GDM1 (cell line): Measurements from ENCODE around the gene SOX1.

ENCODE experiments used
- DNase-seq: peaks from one replicate; lab custom pipeline; 2025; lab: John Stamatoyannopoulos, UW

Gene SOX1

DNA sequence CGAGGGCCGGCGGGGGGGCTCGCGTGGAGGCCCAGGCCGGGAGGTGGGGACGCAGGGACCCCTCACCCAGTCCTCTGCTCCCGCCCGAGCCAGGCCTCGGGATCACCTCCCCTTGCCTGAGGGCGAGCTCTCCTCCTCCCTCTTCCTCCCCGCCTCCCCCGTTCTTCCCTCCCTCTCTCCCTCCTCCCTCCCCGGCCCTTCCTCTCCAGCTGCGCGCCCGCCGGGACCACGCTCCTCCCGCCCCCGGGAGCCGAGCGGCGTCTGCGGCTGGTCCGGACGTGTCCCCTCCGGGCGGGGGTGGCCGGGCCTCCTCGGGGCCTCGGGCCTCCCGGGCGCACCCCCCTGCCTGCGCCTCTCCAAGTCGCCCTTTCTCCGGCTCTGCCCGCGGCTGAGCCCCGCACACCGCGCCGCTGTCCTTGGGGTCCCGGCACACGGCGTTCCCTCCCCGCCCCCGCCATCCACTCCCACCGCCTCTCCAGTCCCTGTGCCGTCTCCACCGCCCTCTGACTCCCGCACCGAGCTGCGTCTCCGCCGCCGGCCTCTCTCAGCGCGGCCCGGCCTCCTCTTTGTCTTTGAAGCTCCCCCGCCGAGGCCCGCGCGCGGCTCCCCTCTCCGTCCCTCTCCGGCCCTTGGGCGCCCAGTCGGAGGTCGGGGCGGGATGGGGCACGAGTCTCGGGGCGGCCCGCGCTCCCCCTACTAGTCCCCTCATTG lies 5.7 kb downstream of the SOX1 start:
- DNase-seq, result no peak

- no peak for DNase-seq
Observed at GRCh38 chr13:112073245-112074138, 6.5 kb downstream of the SOX1 start.

DNA sequence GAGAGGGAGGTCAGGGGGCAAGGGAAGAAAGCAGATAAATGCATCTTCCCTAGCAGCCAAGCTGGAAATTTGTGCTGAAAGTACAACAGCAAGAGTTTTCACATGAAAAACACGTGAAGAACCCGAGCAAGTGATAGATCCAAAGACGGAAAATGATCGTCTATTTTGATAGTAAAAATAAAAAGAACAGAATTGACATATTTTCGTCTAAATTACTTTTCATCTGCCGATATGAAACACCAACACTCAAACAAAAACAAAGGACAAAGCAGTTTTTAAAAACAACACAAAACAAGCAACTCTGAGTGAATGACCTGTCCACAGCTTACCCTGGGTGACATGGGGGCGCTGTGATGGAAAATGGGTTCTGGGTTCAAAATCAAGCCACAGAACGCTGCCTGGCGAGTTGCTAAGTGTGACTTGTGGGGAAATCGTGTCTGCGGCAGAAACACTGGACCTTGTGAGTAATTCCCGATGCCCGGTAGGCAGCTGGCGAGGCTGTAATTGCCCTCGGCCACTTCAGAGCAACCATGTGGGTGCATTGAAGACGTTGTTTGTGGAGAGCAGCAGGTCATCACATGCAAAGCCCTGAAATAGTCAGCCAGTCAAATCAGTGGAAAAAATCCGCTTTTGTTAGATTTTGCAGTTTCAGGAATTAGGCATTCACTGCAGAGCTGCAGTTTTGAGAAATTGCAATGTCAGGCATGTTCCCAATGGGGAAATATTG lies 7.4 kb downstream of the SOX1 start:
- no peak for DNase-seq

DNA sequence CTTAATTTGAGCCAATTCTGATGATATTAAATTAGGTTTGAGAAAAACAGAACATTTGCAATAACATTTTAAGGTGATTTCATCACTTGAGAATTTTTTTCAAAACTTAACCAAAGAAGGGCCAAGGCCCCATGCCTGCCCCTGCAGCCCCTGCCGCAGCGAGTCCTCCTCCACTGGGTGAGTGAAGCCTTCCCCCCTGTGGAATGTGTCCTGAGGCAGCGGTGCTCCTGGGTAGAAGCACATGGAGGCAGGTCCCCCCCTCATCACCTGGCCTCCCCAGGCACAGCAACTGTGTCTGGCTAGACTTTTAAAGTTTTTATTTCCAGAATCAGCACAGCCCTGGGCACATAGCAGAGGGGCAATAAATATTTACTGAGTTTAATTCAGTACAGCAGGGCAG lies 10.8 kb downstream of the SOX1 start:
- no peak for DNase-seq

DNA sequence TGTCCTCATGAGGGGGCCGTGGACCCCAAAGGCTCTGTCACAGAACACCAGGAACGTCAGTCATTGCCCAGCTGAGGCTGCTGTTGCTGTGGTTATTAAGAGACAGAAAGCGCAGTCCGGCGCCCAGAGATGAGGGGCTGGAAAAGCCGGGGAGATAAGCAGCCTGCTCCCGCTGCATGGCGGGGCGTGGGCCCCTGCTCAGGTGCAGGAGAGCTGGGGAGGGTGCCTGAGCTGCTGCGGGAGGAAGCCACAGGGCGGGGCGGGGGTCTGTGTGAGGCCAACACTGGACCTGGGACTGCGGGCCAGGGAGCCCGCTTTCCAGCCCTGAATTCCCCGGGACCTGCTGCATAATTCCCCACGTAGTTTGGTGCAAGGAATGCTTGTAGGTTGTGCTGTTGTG lies 11.3 kb downstream of the SOX1 start:
- no peak for DNase-seq

- no peak for DNase-seq
Observed at GRCh38 chr13:112078879-112079531, 12.1 kb downstream of the SOX1 start.

GRCh38 chr13:112079696-112080095 lies 12.7 kb downstream of the SOX1 start:
- DNase-seq, result no peak

- no peak for DNase-seq
Observed at GRCh38 chr13:112083971-112084370, 17.0 kb downstream of the SOX1 start.

DNA sequence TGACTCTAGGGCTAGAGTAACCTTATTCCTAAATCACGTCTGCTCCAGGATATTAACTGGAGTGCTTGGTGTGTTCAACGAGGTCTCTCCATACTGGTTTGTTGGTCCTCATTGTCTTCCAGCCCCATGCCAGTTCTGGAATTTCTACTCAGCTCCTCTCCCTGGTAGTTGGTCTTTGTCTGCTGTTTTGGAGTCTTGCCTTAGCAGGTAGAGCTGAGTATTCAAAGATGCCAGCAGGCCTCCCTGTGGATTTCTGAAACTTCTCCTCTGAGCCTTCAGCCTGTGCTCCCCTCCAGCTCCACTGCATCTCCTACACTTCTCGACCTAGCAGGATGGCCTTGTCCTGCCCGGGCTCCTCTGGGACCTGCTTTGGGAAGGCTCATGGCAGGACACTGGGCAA lies 25.5 kb downstream of the SOX1 start:
- DNase-seq, result no peak

DNA sequence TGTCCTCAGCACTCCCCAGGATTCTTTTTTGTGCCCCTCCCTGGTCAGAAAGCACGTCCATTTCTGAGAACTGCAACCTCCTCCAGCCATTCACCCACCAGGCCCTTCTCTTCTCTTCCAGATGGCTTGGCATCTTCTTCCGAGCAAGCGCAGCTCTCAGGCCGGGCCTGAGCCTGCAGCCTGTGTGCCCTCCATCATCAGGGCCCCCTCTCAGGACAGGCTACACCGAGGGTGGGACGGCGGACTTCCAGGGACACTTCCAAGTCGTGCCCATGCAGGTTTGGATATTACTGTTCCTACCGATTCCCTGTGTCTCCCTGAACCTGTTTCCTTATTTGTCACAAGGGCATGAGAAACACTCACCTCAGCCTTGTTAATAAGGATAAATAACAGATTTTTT lies 28.4 kb downstream of the SOX1 start:
- no peak for DNase-seq

GRCh38 chr13:112096959-112097358 lies 30.0 kb downstream of the SOX1 start:
- DNase-seq, result no peak

- DNase-seq, result no peak
Observed at GRCh38 chr13:112097770-112098169, 30.8 kb downstream of the SOX1 start.

DNA sequence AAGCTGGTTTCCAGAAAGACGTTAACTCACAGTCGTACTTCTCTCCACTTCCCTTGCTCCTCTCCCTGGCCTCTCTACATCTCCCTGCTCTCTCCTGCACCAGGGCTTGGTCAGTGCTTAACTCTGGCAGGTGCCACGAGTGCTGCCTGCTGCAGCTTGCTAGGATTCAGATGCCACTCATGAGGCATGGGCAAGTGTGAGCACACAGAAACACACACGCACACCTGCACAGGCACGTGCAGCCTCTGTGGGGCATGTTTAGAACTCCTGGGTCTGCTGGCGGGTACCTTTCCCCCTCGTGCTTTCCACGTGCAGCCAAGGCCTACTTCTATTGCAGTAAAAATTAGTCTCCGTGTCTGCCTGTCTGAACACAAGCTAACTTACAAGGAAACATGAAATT lies 31.8 kb downstream of the SOX1 start:
- DNase-seq, result no peak

DNA sequence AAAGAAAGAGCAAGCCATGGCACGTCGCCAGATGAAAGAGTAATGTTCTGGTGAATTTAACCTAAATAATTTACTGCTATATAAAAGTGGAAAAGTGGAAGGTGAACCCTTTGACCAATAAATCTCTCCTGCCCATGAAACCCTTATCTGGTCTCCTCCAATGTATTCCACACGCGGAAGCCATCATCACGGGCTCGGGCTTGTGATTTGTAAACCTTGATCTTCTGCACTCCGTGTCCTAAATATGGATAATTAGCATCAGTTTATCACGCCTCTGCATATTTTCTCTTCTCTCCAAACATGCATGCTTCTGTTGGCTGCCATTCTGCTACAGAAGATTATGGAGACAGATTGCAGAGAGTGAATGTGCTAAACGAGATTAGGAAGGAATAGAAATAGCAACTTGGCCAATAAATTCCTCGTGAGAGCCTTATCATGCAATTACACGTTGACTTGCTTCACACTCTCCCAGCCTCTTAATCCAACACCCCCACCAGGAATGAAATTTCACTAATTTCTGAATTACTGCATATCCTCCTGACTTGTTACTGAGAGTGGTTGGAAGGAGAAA lies 34.5 kb downstream of the SOX1 start:
- DNase-seq, result no peak

GRCh38 chr13:112102243-112102642 lies 35.3 kb downstream of the SOX1 start:
- DNase-seq, result no peak

GRCh38 chr13:112103260-112103838 lies 36.4 kb downstream of the SOX1 start:
- DNase-seq, result no peak

- no peak for DNase-seq
Observed at GRCh38 chr13:112103961-112104880, 37.3 kb downstream of the SOX1 start.

DNA sequence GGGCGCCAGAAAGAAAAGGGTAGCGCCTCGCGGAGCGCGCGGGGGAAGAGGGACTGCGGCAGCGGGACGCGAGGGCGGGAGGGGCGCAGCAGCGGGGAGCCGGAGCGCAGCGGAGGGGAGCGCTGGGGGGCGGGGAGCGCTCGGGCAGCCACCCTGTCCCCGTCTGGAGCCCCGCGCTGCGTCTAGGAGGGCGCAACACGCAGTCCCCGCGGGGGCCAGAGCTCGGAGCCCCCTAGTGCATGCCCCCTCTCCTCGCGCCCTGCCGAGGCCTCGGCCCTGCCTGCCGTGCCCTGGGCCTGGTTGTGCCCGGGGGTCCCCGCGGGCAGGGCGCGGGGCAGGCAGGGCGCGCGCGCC lies 37.9 kb downstream of the SOX1 start:
- no peak for DNase-seq

- no peak for DNase-seq
Observed at GRCh38 chr13:112105244-112105681, 38.3 kb downstream of the SOX1 start.

DNA sequence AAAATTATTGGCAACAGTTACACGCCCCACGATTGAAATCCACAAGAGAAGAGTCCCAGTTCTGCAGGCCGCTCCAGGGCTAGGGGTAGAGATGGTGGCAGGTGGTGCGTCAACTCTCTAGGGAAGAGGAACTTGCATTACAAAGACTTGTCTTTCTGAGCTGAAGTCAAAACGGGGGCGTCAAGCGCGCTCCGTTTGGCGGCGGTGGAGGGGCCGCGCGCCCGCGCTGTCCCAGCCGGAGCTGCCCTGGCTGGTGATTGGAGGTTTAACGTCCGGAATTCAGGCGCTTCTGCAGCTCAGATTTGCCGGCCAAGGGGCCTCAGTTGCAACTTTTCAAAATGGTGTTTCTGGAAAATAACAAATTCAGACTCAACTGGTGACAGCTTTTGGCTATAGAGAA lies 38.9 kb downstream of the SOX1 start:
- DNase-seq, result no peak
